Measurements from ENCODE around the gene ZNF215. TPM values are rescaled to one million over a fixed set of nuclear protein-coding genes. Genes with fewer than 3 reads are reported as not detected.
A peak's percentile ranks its signal among the peaks of the same experiment; 100 is the strongest.

Gene ZNF215
- total and polyA plus RNA-seq, 2 of the 4 experiments (the other 2 are of a cell fraction): 3.4 to 7.7 TPM

GRCh38 chr11:6931146-6931713 is 5.0 kb downstream of the ZNF215 start:
- Histone ChIP-seq H3K18ac (ENCODE audit: low read depth, low read length) (no peak overlapping the region), H4K20me1 (ENCODE audit: insufficient read depth, low read length) (no peaks in the 10 kb centered on the region), H3K27me3 (ENCODE audit: control insufficient read depth, insufficient read depth, low read length) (no peaks in the 10 kb centered on the region), H2AFZ (replicated peaks; ENCODE audit: low read length, poor library complexity) (no peak overlapping the region), H2AK5ac (ENCODE audit: low read depth, low read length) (no peak overlapping the region), H3K9me1 (ENCODE audit: insufficient read depth, low read length) (no peaks in the 10 kb centered on the region), H2BK15ac (ENCODE audit: low read depth, low read length) (no peak overlapping the region), H3K4ac (ENCODE audit: low read depth, low read length) (no peak overlapping the region), H3K9me3 (ENCODE audit: control insufficient read depth, insufficient read depth, low read length) (no peaks in the 10 kb centered on the region), H2AK9ac (replicated peaks; ENCODE audit: low read depth, low read length, poor library complexity) (no peak overlapping the region), H3K27ac (ENCODE audit: insufficient read depth, low read length) (no peak overlapping the region), H3K4me2 (ENCODE audit: low read depth, low read length) (no peak overlapping the region), H4K91ac (ENCODE audit: insufficient read depth, low read depth, low read length) (no peak overlapping the region), H3K56ac (ENCODE audit: extremely low read depth, insufficient read depth, low read length) (no peak overlapping the region), H3K36me3 (ENCODE audit: control insufficient read depth, insufficient read depth, low read length) (no peaks in the 10 kb centered on the region), H2BK5ac (ENCODE audit: low read depth, low read length, poor library complexity, severe bottlenecking) (no peak overlapping the region), H3K9ac (ENCODE audit: low read depth, low read length) (no peak overlapping the region), H4K8ac (ENCODE audit: low read depth in 2 of 2, low read length in 2 of 2) (no peak overlapping the region), H3K4me3 (ENCODE audit: insufficient read depth, low read depth, low read length) (no peak overlapping the region), H3K23ac (ENCODE audit: low read depth, low read length) (no peak overlapping the region), H3K14ac (replicated peaks; ENCODE audit: low read depth, low read length) (no peak overlapping the region), H4K5ac (ENCODE audit: low read depth, low read length) (no peak overlapping the region), H3K79me1 (ENCODE audit: low read depth in 1 of 2, low read length in 2 of 2) (peaks cover 6 to 10% of the 10 kb centered on the region in 2 experiments), H2BK120ac (ENCODE audit: low read depth, low read length) (no peak overlapping the region), H2BK20ac (ENCODE audit: low read depth, low read length) (no peak overlapping the region), H3K4me1 (ENCODE audit: control insufficient read depth, insufficient read depth, low read length) (no peaks in the 10 kb centered on the region)
- CTCF ChIA-PET: no interaction called here
- POLR2A ChIA-PET (ENCODE audit: unreplicated experiment): no interaction called here
- dilution Hi-C loops (cut with HindIII; ENCODE audit: low sequenced_read_pairs, unreplicated experiment) (no loop called here), in situ Hi-C loops (cut with MboI; ENCODE audit: low sequenced_read_pairs) (no loop called here), intact Hi-C loops (cut with micrococcal nuclease) (no loop called here)
- ATAC-seq (ENCODE audit: low read depth) (no peak), DNase-seq (peak; percentile 2)
- TF ChIP-seq MXI1 (IDR thresholded peaks at IDR 0.05; ENCODE audit: borderline replicate concordance, low read depth, low read length) (no peak), CEBPB (IDR thresholded peaks at IDR 0.05; ENCODE audit: low read depth, low read length) (peak; percentile 85)
- BruUV-seq (replicated peaks): no TSS peak
- no CpG with 5 or more reads among the region's 3 CpGs for WGBS, 2 experiments (ENCODE audit: extremely low coverage in 2 of 2, insufficient read length in 1 of 2)

Measured in IMR-90 (cell line).